GM13977 (cell line): Measurements from ENCODE around the gene ETF1.

Source experiments
- DNase-seq: peaks from one replicate; pipeline ENCODE4 v3.0.0; 2012; ENCODE audit warnings: low spot score
- CTCF ChIP-seq: IDR thresholded peaks from 2 replicates; pipeline ENCODE4 v1.5.1; 2012; ENCODE audit warnings: mild to moderate bottlenecking, control low read depth; ENCODE audit not compliant: insufficient read depth; ENCODE audit errors: extremely low read depth, missing control alignments
- in situ Hi-C: fragments of 300-500 bp; cut with MboI; formaldehyde crosslinking; loops from one replicate; pipeline ENCODE4 v1.12.0; 2022; ENCODE audit warnings: low sequenced_read_pairs, low pct_unique_long_range_greater_than_20kb, mixed read lengths, inconsistent platforms; ENCODE audit not compliant: unreplicated experiment

ETF1 gene

GRCh38 chr5:138465261-138466124, 77.5 kb downstream of the ETF1 start, which contains the start of gene EGR1:
Gene EGR1 (plus strand): TSS chr5:138465479. CDS start chr5:138465762, 283 bp downstream.
- DNase-seq: peak; percentile 96
- no peak for TF ChIP-seq CTCF
- in situ Hi-C loops: no loop called here

DNA sequence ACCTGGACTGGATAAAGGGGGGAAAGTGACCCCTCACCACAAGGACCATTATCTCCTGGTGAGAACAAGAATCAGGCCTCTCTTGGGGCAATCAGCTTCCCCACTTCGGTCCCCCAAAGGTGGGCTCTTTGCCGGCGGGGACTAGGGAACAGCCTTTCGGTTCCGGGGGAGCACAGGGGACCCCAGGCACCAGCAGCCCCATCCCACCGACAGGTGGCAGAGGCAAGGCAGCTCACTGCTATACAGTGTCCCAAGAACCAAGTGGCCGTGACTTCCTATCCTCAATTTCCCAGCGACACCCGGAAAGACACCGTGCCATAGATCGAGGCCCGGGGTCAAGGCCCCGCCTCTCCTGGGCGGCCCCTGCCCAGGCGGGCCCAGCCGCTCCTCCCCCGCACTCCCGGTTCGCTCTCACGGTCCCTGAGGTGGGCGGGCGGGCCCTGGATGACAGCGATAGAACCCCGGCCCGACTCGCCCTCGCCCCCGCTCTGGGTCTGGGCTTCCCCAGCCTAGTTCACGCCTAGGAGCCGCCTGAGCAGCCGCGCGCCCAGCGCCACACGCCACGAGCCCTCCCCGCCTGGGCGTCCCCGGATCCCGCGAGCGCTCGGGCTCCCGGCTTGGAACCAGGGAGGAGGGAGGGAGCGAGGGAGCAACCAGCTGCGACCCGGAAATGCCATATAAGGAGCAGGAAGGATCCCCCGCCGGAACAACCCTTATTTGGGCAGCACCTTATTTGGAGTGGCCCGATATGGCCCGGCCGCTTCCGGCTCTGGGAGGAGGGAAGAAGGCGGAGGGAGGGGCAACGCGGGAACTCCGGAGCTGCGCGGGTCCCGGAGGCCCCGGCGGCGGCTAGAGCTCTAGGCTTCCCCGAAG, 78.4 kb downstream of the ETF1 start:
- in situ Hi-C loops: no loop called here
- no peak for TF ChIP-seq CTCF
- peak; percentile 97 for DNase-seq

DNA sequence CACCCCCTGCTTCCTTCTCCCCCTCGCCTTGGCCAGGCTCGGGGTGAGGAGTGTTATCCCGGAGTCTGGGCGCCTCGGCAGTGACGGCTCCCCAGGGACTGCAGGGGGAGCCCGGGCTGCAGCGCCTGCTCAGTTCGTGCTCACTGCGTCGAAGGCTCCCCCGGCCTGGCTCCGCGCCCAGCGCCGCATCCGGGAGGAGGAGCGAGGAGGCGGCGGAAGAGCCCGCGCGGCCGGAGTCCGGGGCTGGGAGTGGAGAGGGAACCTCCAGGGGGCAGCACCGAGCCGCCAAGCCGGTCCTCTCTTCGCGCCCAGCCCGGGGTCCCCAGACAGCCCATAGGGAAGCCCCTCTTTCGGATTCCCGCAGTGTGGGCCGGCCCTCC, 79.0 kb downstream of the ETF1 start:
- DNase-seq: peak; percentile 96
- in situ Hi-C loops: no loop called here
- peak; percentile 71 for TF ChIP-seq CTCF

- in situ Hi-C loops: no loop called here
- TF ChIP-seq CTCF: no peak
- DNase-seq: no peak
Measured at GRCh38 chr5:138463419-138464007, 79.5 kb downstream of the ETF1 start.

DNA sequence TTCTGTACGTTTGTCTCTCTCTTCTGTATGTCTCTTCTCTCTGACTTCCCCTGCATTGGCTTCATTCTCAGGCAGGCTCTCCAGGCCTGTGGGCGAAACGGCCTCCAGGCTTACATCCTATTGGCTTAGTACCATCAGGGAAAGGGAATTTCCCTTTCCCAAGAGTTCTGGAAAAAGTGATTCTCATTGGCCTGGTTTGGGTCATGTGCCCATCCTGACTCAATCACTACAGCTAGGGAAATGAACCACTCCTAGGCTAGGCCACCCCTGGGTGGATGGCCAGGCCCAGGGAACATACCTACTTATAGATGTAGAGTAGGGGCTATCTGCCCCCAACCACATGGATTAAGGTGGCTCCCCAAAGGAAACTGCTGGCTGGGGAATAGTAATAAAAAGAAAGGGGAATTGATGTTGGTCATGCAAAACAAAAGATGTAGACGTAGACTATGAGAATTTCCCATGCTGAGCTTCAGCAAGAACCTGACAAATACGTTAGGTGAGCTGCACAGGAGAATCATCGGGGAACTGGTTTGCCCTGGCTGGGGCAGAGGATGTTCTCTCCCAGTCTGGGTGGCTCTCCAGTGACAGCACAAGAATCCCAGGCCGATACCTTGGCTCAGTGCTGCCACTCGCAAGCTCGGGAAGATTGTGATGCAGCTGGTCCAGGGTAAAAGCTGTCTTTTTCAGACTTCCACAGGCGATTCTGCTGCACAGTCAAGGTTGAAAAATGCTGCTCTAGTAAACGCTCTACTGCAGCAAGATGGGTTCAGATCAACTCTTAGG, 81.5 kb downstream of the ETF1 start:
- no peak for DNase-seq
- in situ Hi-C loops: no loop called here
- no peak for TF ChIP-seq CTCF
